Measurements from ENCODE around the gene IL6R.
"Not testable (repeated sequence)": the region's sequence is repeated elsewhere in the genome, so short reads cannot be mapped to it uniquely, and the experiment has no call there.

IL6R gene

DNA sequence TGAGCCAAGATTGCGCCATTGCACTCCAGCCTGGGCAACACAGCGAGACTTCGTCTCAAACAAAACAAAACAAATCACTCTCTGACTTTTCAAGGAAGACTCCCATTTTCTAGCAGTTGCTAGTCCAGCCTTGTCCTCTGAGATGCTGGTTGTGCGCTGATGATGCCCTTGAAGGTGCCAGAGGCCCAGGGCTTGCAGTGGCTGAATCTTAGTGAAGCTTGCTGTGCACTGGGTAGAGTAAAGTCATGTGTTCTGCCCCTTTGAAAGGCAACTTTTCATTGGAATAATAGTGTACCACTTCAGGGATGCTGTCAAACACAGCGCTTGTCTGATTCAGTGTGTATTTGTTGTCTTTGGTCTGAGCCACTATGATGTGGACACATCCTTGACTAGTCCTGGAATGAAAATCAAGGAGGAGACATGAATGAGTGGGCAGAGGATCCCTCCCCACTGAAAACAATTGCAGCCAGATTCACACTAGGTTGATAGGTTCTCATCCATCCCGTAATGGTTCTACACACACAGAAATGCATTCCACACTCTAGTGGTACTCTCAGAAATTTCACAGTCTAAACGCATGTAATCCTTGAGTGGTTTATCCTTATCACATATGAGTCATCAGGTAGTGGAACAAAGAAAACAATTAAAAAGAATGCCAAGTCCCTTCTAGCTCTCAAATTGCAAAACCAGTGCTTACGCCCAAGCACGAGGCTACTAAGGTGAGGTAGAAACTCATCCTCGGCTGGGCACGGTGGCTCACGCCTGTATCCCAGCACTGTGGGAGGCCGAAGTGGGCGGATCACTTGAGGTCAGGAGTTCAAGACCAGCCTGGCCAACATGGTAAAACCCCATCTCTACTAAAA is 79.0 kb downstream of the IL6R start:
- no peak for DNase-seq (ENCODE audit: low read depth, low spot score)

DNA sequence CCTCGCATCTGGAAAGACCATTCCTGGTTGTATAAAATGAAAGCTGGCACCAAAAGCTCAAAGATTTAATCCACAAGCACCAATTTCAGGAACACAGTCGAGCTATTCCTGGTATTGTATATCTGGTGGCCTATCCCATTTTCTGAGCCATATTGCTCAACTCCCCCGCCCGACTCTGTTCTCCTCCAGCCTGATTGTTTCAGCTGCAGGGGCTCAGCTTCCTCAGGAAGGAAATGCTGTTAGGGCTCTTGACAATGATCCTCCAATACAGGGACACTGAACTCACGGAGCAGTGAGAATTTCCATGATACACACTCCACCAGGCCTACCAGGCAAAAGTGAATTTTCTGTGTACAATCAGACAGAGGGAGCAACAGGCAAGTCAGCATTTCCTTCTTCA is 80.0 kb downstream of the IL6R start:
- no peak for DNase-seq (ENCODE audit: low read depth, low spot score)

DNA sequence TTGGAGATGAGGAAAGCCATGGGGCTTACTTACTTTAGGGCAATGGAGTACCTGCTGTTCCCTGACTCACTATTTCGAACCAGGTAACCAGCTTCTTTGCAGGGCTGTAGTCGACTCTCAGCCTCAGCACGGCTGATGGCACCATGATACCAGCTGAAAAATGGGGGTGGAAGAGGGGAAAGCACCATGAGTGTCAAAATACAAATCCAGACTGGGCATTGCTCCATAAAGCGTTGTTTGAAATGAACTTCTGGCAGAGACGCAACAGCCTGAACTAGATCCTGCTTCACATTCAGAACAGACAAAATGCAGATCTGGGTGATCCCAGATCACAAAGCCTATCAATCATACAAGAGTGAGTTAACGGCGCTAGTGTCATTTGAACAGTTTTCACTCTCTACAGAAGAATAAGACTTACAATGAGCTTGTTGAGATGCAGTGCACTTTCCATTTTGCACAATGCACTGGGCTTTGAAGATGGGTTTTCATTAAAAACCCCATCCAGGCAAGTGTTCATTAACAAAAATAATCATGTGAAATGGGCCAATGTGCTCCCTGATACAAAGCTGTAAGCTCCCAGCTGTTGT is 80.9 kb downstream of the IL6R start:
- DNase-seq (ENCODE audit: low read depth, low spot score) = no peak

DNA sequence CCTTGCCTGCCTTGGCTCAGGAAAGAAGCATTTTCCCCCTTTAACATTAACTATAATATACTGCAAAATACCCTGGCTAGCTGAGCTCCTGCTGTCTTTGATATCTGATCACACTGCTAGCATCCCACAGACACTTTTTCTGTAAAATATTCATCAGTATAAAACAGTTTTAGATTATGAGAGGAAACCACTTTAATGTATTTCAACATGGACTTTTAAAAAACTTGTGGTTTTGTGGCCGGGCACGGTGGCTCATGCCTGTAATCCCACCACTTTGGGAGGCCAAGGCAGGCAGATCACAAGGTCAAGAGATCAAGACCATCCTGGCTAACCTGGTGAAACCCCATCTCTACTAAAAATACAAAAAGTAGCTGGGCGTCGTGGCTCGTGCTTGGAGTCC is 81.6 kb downstream of the IL6R start:
- not testable (repeated sequence) for DNase-seq (ENCODE audit: low read depth, low spot score)

DNA sequence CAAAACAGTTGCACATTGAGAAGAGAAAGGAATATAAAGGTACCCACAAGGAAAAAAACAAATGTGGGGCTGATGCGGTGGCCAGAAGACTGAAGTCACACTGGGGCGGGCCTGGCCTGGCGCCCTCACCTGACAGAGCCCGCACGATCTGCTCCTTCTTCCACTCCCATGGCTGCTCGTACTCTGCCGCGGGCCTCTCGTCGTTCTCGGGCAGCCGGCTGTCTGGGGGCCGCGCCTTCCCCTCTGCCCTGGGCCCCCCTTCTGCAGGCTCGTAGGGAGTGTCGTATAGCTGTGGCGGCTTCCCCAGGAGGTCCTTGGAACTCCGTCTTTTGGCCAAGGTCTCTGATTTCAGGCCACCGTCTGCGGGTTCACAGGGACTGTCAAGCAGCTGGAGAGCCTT is 83.8 kb downstream of the IL6R start:
- DNase-seq (ENCODE audit: low read depth, low spot score) = no peak

DNA sequence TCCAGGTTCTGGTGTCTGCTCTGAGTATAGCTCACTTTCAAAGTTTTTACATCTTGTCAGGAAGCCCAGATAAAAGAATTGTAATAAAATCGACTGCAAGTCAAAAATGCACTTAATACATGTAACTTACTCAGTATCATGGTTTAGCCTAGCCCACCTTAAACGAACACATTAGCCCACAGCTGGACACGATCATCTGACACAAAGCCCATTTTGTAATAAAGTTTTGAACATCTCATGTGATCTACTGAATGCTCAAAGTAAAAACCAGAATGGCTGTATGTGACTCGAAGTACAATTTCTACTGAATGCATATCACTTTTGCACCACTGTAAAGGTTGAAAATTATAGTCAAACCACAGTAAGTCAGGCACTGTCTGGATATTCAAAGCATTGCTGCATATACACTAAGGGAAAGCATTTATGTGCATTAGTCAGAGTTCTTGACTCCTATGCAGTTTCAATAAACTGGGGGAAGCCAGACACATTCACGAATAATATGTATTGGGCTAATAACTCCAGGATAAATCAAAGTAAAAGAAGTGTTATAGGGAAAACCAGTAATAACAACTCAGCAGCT is 84.6 kb downstream of the IL6R start:
- DNase-seq (ENCODE audit: low read depth, low spot score) = no peak

DNA sequence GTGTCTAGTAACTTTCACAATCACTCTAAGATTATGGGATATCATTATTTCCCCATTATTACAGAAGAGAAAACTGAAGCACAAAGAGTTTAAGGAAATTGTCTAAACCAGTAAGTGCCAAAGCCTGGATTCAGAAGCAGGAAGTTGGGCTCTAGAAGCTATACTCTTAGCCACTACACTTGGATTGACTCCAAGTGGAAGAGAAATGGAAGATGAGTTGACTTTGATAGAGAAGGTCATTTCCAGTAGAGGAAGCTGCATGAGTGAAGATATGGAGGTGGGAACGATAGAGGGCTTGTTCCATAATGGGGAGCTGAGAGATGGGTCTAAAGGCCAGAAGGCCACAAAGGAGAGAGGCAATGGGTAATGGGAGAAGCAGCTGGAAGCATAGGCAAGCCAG is 85.2 kb downstream of the IL6R start:
- DNase-seq (ENCODE audit: low read depth, low spot score) = no peak

DNA sequence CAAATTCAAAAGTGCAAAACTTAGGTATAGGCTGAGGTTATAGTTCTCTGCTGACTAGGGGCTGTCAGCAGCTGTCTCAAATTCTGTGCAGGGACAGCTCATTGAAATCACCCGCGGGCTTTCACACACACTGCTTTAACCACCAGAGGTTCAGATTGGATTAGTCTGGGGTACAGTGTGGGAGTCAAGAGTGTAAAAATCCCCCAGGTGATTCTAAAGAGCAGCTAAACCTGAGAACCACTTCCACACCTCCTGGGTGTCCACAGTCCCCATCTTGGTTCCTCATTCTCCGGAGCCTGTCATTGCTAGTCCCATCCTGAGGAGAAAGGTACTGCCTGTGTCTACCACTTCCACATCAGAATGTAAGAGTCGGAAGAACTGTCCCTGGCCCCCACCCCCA is 87.0 kb downstream of the IL6R start:
- no peak for DNase-seq (ENCODE audit: low read depth, low spot score)

DNA sequence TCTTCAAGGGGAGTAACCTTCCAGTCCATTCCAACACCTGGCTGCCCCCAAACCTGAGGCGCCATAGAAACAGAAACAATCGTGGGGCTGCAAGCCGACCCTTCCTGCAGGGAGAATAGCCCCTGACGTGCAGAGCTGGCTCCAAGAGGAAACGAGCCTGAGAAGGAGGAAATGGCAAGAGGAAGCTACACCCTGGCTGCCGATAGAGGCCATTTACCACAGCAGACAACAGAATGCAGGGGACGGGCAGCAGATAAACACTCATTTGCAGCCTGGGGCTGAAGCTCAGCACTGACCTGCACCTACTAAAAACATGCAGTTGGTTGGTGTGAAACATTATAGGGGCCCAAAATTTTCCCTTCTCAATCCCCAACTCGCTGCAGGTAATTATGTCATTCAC is 88.1 kb downstream of the IL6R start:
- no peak for DNase-seq (ENCODE audit: low read depth, low spot score)

DNA sequence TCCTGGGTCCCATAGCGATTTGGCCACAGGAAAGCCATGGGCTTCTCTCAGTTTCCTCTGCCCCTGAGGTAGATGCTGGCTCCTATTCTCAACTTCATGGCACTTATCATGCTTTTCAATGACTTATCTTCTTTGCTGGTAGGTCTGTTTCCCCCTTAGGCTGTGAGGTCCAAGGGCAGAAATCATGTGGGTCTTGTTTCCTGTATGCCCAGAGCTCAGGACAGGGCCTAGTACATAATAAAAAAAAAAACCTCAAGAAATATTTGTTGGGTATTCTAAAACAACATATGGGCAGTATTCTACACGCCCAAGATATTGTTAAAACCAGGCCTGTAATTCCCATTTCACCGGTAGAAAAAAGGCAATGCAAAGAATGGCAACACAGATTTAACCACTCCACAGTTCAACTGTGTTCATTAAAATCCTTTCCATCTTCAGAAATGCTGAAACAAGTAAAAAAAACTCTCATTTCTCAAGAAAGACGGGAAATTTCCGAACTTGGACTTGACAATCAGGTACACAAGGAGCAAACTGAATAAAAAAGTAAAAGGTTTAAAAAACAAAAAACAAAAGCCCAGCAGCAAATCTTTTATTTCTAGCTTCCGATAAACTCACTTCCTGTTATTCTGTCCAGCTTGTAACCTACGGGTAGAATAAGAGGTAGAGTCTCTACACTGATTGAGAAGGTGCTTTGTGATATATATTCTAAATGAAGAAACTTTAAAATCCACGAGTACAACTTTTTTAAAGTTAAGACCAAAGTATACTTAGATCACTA is 90.5 kb downstream of the IL6R start:
- no peak for DNase-seq (ENCODE audit: low read depth, low spot score)

DNA sequence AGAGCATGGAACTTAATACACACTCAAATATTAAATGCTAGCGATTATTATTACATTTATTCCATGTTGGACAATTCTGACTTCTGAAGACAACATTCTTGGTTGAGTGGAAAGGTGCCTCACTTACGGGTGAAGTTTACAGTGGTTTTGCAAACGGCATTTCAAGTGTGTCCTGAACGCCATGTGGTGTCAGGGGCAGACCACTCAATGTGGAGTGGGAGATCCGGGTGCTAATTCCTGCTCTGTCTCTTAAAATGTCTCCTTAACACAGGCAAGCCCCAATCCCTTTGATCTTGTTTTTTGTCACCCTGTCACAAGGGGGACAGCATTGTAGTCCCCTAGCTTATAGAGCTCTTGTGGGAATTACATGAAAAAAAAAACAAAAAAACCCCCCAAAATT is 91.2 kb downstream of the IL6R start:
- no peak for DNase-seq (ENCODE audit: low read depth, low spot score)

DNA sequence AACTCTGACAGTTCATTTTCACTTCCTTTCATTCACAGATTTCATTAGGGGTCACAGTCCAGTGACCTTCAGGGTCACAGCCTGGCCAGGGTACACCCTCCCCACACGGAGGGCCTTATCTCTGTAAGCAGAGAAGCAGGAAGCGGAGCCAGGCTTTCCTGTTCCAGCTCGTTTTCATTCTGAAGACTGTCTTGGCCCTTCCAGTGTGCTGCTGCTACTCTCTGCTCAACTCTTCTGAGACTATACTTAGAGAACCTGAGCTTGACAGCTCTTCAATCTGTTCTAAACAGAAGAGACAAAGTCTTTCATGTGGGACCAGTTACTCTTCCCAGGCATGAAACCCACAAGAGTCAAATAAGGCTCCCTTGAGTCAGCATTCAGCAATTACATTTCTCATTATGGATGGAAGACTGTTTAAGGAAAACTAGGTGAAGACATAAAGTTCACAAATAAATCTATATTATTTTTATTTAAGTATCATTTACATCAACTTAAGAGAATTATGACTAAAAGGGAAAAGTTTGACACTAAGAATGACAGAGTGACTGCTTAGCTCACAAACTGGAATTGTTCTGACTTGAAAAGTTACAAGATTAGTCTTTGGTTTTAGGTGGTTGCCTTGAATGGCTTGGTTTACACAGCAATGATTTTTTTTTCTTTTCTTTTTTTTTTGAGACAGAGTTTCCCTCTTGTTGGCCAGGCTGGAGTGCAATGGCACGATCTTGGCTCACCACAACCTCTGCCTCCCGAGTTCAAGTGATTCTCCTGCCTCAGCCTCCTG is 92.1 kb downstream of the IL6R start:
- DNase-seq (ENCODE audit: low read depth, low spot score) = no peak

DNA sequence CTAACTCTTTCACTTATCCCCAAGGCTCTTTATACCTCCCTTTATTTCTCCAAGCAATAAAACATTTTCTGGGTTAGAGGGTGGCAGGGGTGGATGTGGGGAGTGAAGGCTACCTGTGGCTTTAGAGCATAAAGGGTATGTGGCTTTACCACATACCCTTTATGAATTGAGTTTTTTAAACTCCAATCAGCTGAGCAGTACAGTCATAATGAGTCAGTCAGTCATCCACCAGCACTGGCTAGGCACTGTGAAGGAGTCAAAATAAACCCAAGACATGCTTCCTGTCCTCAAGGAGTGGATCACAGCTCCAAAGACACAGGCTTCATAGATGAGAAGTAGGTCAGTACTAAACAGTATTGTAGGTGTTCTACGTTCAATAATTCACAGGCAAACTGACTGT is 94.3 kb downstream of the IL6R start:
- no peak for DNase-seq (ENCODE audit: low read depth, low spot score)

DNA sequence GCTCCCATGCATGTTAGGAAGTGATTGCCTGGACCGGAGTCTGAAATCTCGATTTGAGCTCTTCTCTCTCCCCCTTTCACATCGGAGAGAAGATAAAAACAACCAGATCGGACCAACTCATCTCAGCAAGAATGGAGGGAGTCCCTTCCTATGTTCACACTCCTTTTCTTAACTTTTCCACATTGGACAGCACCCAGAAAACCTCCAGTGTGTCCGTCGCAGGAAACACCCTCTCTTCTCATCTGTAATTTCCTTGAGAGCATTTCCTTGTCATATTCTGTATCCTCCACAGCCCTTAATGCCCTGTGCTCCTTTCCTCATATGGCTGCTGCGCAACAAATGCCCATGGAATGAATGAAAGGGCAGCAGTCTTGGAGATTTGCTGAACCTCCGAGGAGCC is 95.4 kb downstream of the IL6R start:
- no peak for DNase-seq (ENCODE audit: low read depth, low spot score)

DNA sequence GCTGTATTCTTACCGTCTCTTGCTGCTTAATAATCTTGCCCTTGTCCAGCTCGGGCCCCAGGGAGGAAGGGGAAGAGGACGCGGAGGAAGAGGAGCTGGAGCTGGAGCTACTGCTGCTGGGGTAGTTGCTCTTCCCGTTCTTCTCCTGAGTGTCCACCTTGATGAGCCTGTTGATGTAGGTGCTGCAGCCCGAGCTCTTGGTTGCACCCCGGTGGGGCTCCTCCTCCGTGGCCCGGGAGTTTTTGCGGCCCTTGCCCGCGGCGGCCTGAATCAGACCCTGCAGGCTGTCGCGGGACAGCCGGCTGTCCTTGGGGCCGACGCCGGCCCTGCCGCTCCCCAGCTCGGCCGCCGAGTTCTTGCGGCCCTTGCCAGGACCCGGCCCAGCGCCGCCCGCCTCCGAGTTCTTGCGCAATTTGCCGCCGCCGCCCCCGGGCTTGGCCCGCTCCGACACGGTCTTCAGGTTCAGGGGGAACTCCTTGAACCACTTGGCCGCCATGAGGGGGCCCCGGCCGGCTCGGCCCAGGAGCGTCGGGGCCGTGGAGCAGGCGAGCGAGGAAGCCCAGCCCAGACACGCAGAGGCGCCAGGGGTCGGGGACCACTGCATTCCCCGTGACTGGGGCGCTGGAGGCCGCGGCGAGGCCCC is 96.4 kb downstream of the IL6R start:
- no peak for DNase-seq (ENCODE audit: low read depth, low spot score)

DNA sequence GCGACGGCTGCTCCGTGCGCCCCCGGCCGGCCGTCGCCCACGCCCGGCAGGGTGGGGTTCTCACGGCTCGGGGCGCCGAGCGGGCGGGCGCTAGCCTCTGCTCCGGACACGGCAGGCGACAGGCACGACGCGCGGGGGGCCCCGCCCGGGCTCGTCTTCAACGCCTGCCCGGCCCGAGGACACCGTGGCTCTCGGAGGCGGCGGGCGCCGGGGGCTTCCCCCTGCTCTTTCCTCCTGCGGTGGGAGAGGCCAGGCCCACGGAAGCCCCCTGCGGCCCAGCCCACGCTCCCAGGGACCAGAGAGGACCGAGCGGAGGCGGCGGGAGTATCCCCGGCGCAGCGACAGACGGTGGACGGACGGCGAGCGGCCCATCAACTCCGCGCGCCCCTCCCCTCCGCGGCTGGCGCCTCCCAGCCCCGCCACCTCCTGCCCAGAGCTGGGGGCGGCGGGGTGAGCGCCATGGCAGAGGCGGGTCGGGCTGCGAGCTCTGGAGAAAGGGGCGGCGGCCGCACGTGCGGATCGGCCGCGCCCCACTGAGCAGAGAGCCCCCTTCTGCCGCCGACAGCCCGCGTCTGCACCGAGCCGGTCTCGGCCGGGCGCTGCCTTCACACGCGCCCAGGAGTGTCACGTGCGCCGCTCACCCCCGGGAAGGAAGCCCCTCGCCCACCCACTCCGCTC is 97.1 kb downstream of the IL6R start, which contains the start of the genes SHE and TDRD10:
Gene SHE (minus strand): TSS at position 347 of the 678 bp plus-strand sequence. CDS start 386 bp downstream, outside the sequence.
Gene TDRD10 (plus strand): TSS at position 154 of the 678 bp plus-strand sequence. CDS start 4,685 bp downstream, outside the sequence.
- DNase-seq (ENCODE audit: low read depth, low spot score) = no peak

DNA sequence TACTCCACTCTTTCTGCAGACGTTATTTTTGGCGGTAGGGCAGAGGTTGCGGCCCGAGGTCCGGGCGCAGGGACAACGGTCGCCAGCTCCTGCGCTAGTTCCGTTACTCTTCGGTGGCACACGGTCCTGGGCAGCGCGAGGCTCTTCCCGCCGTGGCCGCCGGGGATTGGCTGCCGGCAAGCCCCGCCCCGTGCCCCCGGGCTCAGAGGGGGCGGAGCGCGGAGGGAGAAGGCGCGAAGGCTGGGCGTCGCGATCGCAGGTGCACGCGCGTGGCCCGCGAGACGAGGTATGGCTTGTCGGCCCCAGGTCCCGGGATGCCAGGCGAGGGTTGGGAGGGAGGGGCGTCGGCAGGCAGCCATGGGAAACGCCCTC is 97.6 kb downstream of the IL6R start:
- no peak for DNase-seq (ENCODE audit: low read depth, low spot score)

DNA sequence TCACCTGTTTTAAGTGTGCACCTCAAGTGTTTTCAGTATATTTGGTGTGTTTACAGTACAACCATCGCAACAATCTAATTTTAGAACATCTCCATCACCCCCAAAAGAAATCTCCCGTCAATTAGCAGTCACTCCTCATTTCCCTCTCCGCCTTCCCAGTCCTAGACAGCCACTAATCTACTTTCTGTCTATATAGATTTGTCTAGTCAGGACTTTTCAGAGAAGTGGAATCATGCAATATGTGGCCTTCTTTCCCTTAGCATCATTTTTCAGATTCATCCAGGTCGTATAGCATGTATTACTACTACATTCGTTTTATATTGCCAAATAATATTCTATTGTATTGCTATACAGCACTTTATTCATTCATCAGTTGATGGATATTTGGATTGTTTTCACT is 98.8 kb downstream of the IL6R start:
- DNase-seq (ENCODE audit: low read depth, low spot score) = no peak

DNA sequence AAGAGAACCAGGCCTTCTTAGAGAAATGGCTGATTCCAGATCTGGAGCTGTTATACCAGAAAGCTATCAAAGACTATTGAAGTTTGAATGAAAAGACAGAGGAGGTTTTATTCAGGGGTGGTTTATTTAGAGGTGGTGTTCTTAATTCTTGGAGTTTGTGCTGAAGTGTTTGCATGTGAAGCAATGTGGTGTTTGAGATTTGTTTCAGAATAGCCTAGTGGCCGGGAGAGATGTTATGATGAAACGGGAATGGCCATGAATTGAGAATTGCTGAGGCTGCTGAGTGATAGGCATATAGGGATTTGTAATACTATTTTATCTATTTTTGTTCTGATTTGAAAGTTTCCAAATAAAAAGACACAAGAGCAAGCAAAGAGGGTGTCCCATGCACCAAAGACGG is 107.6 kb downstream of the IL6R start:
- DNase-seq (ENCODE audit: low read depth, low spot score) = no peak

DNA sequence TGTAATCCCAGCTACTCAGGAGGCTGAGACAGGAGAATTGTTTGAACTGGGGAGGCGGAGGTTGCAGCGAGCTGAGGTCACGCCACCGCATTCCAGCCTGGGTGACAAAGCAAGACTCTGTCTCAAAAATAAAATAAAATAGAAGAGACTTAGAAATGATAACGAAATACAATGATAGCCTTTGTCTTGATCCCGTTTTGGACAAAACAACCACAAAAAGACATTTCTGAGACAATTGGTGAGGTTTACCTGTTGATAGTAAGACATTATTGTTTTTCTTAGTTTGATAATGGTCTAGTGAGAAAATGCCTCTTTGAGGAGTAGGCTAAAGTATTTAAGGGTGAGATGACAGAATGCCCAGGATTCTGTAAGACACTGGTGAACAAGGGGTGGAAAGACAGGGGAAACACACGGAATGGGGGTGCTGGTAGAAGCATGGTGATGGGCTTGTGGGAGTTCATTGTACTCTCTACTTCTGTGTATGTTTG is 109.0 kb downstream of the IL6R start:
- no peak for DNase-seq (ENCODE audit: low read depth, low spot score)

Measured in smooth muscle cell of the brain vasculature (primary cell).